Dermis microvascular lymphatic vessel endothelial cell (primary cell): ENCODE results near the gene PEAK3. TPM values are rescaled to one million over a fixed set of nuclear protein-coding genes. Genes with fewer than 3 reads are reported as not detected.

Experiments used
- DNase-seq, 2 donors: peaks; one replicate each; pipeline versions ENCODE4 v3.0.0 to v3.0.0-alpha.2; 2010; ENCODE audit warnings: low read depth in 2 of 2
- total RNA-seq: library from RNA; depleted of rRNA; stranded (reverse); fragments of >200 nt; gene quantifications from 2 replicates; pipeline ENCODE4 v1.2.1, GENCODE V29; 2014

The PEAK3 gene
- total RNA-seq, 1 donor from 2014 or later, result 0.13 TPM

GRCh38 chr19:2239173-2239572 lies 42.8 kb downstream of the PEAK3 start:
- DNase-seq, result no peak

GRCh38 chr19:2237869-2238153 lies 44.2 kb downstream of the PEAK3 start:
- no peak for DNase-seq

- DNase-seq, result peak in 1 of 2 donors; percentile 82
Measured at GRCh38 chr19:2237051-2237868, 44.7 kb downstream of the PEAK3 start.

GRCh38 chr19:2236314-2237050 lies 45.5 kb downstream of the PEAK3 start, which contains the start of the genes PLEKHJ1 and SF3A2:
TSS of gene PLEKHJ1 (minus strand) at chr19:2236329. CDS start at chr19:2236248, 81 bp downstream.
TSS of gene SF3A2 (plus strand) at chr19:2236824. CDS start at chr19:2243419, 6,595 bp downstream.
- peak; percentile 93 to 98 for DNase-seq

GRCh38 chr19:2236064-2236313 lies 46.0 kb downstream of the PEAK3 start:
- DNase-seq, result no peak

GRCh38 chr19:2235381-2236063 lies 46.5 kb downstream of the PEAK3 start:
- peak in 1 of 2 donors; percentile 25 for DNase-seq

- no peak for DNase-seq
Measured at GRCh38 chr19:2234996-2235380, 47.0 kb downstream of the PEAK3 start.

- no peak for DNase-seq
Measured at GRCh38 chr19:2233601-2234280, 48.2 kb downstream of the PEAK3 start.

GRCh38 chr19:2232286-2233151 lies 49.5 kb downstream of the PEAK3 start:
- DNase-seq, result no peak

GRCh38 chr19:2231621-2232221 lies 50.3 kb downstream of the PEAK3 start:
- DNase-seq, result peak in 1 of 2 donors; percentile 17

- no peak for DNase-seq
Measured at GRCh38 chr19:2230807-2231533, 51.0 kb downstream of the PEAK3 start.

GRCh38 chr19:2230033-2230531 lies 51.9 kb downstream of the PEAK3 start:
- DNase-seq, result no peak

GRCh38 chr19:2229103-2230032 lies 52.6 kb downstream of the PEAK3 start:
- no peak for DNase-seq

- no peak for DNase-seq
Measured at GRCh38 chr19:2228157-2229030, 53.6 kb downstream of the PEAK3 start.

GRCh38 chr19:2227415-2228156 lies 54.4 kb downstream of the PEAK3 start:
- DNase-seq, result no peak

GRCh38 chr19:2226840-2227360 lies 55.1 kb downstream of the PEAK3 start:
- no peak for DNase-seq
